Stimulated activated memory B cell treated with anti-CD40 and anti-IgM and Interleukin-4, amounts not matched to agents 10 μg/mL and 1 μg/mL and 100 μg/mL, for 72 hours (primary cell): ENCODE data around the gene MCF2L2.

Experiments used
- ATAC-seq: fragments of 150-1000 bp; cut with Tn5 transposase; 2 replicates; pipeline ENCODE4 v1.10.0; 2021
- H3K27ac Mint-ChIP-seq: one replicate; pipeline ENCODE4 v1.8.0; 2022; ENCODE audit warnings: mild to moderate bottlenecking, mixed read lengths
- H3K27me3 Mint-ChIP-seq: one replicate; pipeline ENCODE4 v1.8.0; 2022; ENCODE audit warnings: mixed read lengths
- H3K36me3 Mint-ChIP-seq: one replicate; pipeline ENCODE4 v1.8.0; 2022; ENCODE audit warnings: mixed read lengths
- H3K4me1 Mint-ChIP-seq: one replicate; pipeline ENCODE4 v1.8.0; 2022; ENCODE audit warnings: mixed read lengths
- H3K4me3 Mint-ChIP-seq: one replicate; pipeline ENCODE4 v1.8.0; 2022; ENCODE audit warnings: mild to moderate bottlenecking, moderate library complexity, mixed read lengths
- H3K9me3 Mint-ChIP-seq: one replicate; pipeline ENCODE4 v1.8.0; 2022; ENCODE audit warnings: mixed read lengths

MCF2L2 gene

DNA sequence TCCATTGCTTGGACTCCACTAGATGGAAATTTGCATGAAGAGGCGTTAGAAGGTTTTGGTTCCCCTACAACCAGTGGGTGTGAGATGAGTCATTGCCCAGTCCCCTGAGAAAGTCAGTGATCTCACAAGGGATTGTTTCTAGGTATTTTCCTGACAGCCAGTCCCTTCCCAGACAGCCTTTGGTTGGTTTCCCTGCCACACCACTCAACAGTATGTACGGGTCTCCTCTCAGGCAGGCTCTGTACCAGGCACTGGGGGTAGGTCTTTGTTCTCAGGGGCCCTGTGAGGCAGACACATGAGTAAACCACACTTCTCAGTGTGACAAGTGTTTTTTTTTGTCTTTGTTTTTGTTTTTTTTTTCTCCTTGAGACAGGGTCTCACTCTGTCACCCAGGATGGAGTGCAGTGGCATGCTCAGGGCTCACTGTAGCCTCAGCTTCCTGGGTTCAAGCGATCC, 269.8 kb downstream of the MCF2L2 start:
- ATAC-seq = peak; percentile 83
- Mint-ChIP-seq H3K27ac (no peak overlapping the region), H3K9me3 (peaks cover 10% of the 10 kb centered on the region), H3K4me1 (peaks cover 38% of the 10 kb centered on the region), H3K36me3 (no peaks in the 10 kb centered on the region), H3K27me3 (peaks cover 67% of the 10 kb centered on the region), H3K4me3 (no peak overlapping the region)

GRCh38 chr3:183158113-183158512, 270.3 kb downstream of the MCF2L2 start:
- H3K36me3 Mint-ChIP-seq = no peaks in the 10 kb centered on the region
- H3K9me3 Mint-ChIP-seq = peaks cover 10% of the 10 kb centered on the region
- no peak overlapping the region for H3K27ac Mint-ChIP-seq
- no peak overlapping the region for H3K4me3 Mint-ChIP-seq
- ATAC-seq = peak; percentile 51
- peaks cover 67% of the 10 kb centered on the region for H3K27me3 Mint-ChIP-seq
- H3K4me1 Mint-ChIP-seq = peaks cover 34% of the 10 kb centered on the region

GRCh38 chr3:183156266-183156665, 272.2 kb downstream of the MCF2L2 start:
- peaks cover 10% of the 10 kb centered on the region for H3K9me3 Mint-ChIP-seq
- no peak overlapping the region for H3K27ac Mint-ChIP-seq
- ATAC-seq = no peak
- H3K36me3 Mint-ChIP-seq = no peaks in the 10 kb centered on the region
- H3K4me1 Mint-ChIP-seq = peaks cover 28% of the 10 kb centered on the region
- H3K4me3 Mint-ChIP-seq = no peak overlapping the region
- H3K27me3 Mint-ChIP-seq = peaks cover 81% of the 10 kb centered on the region

DNA sequence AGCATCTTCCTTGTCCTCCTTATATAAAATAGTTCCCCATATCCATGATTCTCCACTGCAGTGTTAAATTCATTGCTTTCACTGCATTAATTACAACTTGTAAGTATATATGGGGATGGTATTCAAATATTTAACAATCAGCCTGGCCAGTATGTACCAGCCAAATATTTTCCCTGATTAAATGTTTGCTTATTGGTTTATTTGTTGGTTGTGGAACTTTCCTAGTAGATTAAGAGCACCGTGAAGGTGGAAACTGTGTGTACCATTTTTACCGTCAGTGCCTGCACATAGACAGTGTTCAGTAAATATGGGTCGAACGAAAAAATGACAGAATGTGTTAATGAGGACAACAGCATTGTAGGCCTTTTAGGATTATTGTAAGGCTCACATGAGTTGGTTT, 272.9 kb downstream of the MCF2L2 start:
- Mint-ChIP-seq H3K27me3 (peaks cover 89% of the 10 kb centered on the region), H3K27ac (no peak overlapping the region), H3K9me3 (peaks cover 10% of the 10 kb centered on the region), H3K36me3 (no peaks in the 10 kb centered on the region), H3K4me3 (no peak overlapping the region), H3K4me1 (peaks cover 32% of the 10 kb centered on the region)
- no peak for ATAC-seq

GRCh38 chr3:183153210-183153950, 275.0 kb downstream of the MCF2L2 start:
- H3K36me3 Mint-ChIP-seq = no peaks in the 10 kb centered on the region
- H3K4me1 Mint-ChIP-seq = peaks cover 22% of the 10 kb centered on the region
- no peak overlapping the region for H3K27ac Mint-ChIP-seq
- no peak for ATAC-seq
- H3K9me3 Mint-ChIP-seq = peaks cover 6% of the 10 kb centered on the region
- H3K27me3 Mint-ChIP-seq = peaks cover 92% of the 10 kb centered on the region
- no peak overlapping the region for H3K4me3 Mint-ChIP-seq

DNA sequence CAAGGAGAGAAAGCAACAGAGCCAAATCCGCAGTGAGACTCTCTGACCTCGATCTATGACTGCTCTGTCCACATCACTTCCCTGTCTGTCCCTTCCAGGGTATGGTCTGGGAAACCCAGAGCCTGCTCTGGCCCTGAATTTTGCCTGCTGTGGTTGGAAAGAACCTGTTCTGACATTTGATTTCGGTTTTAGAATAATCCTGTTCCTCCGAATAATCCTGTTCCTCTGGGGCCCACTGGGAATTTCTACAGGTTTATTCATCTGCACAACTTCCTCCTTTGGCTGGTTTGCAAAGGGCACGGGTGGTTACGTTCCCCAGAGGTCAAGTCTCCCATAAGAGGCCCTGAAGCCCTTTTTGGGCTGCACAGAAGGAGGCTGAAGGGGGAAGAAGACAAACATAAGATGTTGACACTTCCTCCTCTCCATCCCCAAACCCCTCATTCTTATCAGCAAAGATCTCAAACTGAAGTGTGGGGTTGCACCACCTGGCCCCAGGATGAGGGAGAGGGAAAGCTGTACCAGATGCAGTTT, 276.5 kb downstream of the MCF2L2 start:
- H3K36me3 Mint-ChIP-seq = no peaks in the 10 kb centered on the region
- no peak overlapping the region for H3K27ac Mint-ChIP-seq
- H3K4me1 Mint-ChIP-seq = peaks cover 15% of the 10 kb centered on the region
- no peak overlapping the region for H3K4me3 Mint-ChIP-seq
- peaks cover 95% of the 10 kb centered on the region for H3K27me3 Mint-ChIP-seq
- H3K9me3 Mint-ChIP-seq = peaks cover 3% of the 10 kb centered on the region
- ATAC-seq = peak; percentile 48

- Mint-ChIP-seq H3K9me3 (no peaks in the 10 kb centered on the region), H3K4me1 (peaks cover 15% of the 10 kb centered on the region), H3K27me3 (peaks cover 95% of the 10 kb centered on the region), H3K4me3 (no peak overlapping the region), H3K27ac (no peak overlapping the region), H3K36me3 (no peaks in the 10 kb centered on the region)
- ATAC-seq = no peak
Measured at GRCh38 chr3:183151086-183151485, 277.3 kb downstream of the MCF2L2 start.

GRCh38 chr3:183149915-183150750, 278.3 kb downstream of the MCF2L2 start:
- Mint-ChIP-seq H3K4me1 (peaks cover 15% of the 10 kb centered on the region), H3K9me3 (no peaks in the 10 kb centered on the region), H3K36me3 (no peaks in the 10 kb centered on the region), H3K4me3 (no peak overlapping the region), H3K27me3 (peaks cover 95% of the 10 kb centered on the region), H3K27ac (no peak overlapping the region)
- ATAC-seq = no peak

DNA sequence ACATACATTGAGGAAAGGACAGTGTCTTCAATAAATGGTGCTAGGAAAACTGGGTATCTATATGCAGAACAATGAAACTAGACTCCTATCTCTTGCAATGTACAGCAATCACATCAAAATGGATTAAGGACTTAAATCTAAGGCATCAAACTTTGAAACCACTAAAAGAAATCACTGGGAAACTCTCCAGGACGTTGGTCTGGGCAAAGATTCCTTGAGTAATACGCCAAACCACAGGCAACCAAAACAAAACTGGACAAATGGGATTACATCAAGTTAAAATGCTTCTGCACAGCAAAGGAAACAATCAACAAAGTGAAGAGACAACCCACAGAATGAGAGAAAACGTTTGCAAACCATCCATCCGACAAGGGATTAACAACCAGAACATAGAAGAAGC, 280.4 kb downstream of the MCF2L2 start:
- Mint-ChIP-seq H3K36me3 (no peaks in the 10 kb centered on the region), H3K27ac (no peak overlapping the region), H3K4me1 (peaks cover 21% of the 10 kb centered on the region), H3K4me3 (no peak overlapping the region), H3K27me3 (peaks cover 95% of the 10 kb centered on the region), H3K9me3 (no peaks in the 10 kb centered on the region)
- no peak for ATAC-seq

DNA sequence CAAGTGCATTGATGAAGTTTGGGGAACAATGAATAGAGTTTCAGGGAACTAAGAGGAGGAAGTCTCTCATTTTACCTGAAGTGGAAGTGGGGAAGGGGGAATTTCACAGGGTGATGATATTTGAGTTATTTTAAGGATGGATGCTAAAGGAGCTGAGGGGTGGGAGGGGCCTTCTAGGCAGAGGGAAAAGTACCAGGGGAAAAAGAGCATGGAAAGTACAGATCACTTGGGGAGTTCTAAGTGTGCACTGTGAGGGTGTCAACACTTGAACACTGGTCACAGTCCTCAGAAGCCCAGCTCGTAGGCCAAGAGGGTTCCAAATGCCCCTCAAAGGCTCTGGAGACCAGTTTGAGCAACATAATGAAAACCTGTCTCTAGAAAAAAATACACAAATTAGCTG, 284.1 kb downstream of the MCF2L2 start:
- Mint-ChIP-seq H3K4me3 (no peak overlapping the region), H3K9me3 (no peaks in the 10 kb centered on the region), H3K4me1 (peaks cover 6% of the 10 kb centered on the region), H3K27ac (no peak overlapping the region), H3K36me3 (no peaks in the 10 kb centered on the region), H3K27me3 (peaks cover 72% of the 10 kb centered on the region)
- ATAC-seq = no peak

GRCh38 chr3:183142199-183142598, 286.2 kb downstream of the MCF2L2 start:
- ATAC-seq = no peak
- peaks cover 6% of the 10 kb centered on the region for H3K9me3 Mint-ChIP-seq
- H3K27ac Mint-ChIP-seq = no peak overlapping the region
- H3K36me3 Mint-ChIP-seq = no peaks in the 10 kb centered on the region
- H3K4me1 Mint-ChIP-seq = peaks cover 6% of the 10 kb centered on the region
- H3K27me3 Mint-ChIP-seq = peaks cover 73% of the 10 kb centered on the region
- no peak overlapping the region for H3K4me3 Mint-ChIP-seq

GRCh38 chr3:183134844-183135243, 293.6 kb downstream of the MCF2L2 start:
- H3K27ac Mint-ChIP-seq = no peak overlapping the region
- ATAC-seq = no peak
- H3K4me3 Mint-ChIP-seq = no peak overlapping the region
- no peaks in the 10 kb centered on the region for H3K36me3 Mint-ChIP-seq
- H3K4me1 Mint-ChIP-seq = no peaks in the 10 kb centered on the region
- peaks cover 96% of the 10 kb centered on the region for H3K27me3 Mint-ChIP-seq
- peaks cover 6% of the 10 kb centered on the region for H3K9me3 Mint-ChIP-seq

DNA sequence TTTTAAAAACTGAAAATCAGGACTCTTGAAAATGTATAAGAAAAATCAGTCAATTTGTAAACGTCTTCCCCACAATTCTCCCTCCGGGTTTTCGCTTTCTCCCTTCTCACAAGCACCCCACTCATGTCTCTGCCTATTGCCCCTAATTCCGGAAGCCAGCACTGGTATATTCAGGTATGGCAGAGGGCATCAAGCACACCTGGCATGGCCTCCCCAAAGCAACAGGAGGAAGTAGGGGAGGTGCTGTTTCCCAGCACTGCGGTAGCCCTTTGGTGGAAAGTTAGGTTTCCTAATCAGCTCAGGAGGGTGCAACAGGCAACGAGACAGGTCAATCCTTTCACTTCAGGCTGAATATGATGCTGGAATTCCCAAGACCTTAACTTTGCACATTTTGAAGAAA, 296.0 kb downstream of the MCF2L2 start:
- H3K27ac Mint-ChIP-seq = no peak overlapping the region
- H3K4me1 Mint-ChIP-seq = peaks cover 7% of the 10 kb centered on the region
- no peak overlapping the region for H3K4me3 Mint-ChIP-seq
- peaks cover 10% of the 10 kb centered on the region for H3K9me3 Mint-ChIP-seq
- peaks cover 73% of the 10 kb centered on the region for H3K27me3 Mint-ChIP-seq
- no peak for ATAC-seq
- H3K36me3 Mint-ChIP-seq = peaks cover 11% of the 10 kb centered on the region

DNA sequence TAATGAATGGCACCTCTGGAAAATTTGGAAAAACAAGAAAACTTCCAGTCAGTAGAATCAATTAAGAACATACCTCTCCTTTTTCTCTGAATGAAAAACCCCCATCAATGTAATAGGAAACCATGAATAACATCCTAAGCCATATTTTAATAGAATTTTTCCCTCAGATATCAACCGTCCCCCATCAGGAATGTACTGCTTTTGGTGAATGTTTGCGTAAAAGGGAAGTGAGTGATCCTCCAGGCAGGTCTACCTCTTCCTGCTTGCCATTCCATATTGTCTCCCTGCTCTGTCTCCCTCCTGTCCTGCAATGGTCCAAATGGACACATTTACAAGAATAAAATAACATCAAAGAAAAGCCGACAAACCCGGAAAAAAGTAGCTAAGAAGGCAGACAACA, 296.7 kb downstream of the MCF2L2 start:
- H3K9me3 Mint-ChIP-seq = peaks cover 10% of the 10 kb centered on the region
- H3K27ac Mint-ChIP-seq = no peak overlapping the region
- ATAC-seq = no peak
- H3K4me1 Mint-ChIP-seq = peaks cover 7% of the 10 kb centered on the region
- no peak overlapping the region for H3K4me3 Mint-ChIP-seq
- H3K36me3 Mint-ChIP-seq = peaks cover 11% of the 10 kb centered on the region
- H3K27me3 Mint-ChIP-seq = peaks cover 66% of the 10 kb centered on the region

GRCh38 chr3:183131186-183131725, 297.2 kb downstream of the MCF2L2 start:
- Mint-ChIP-seq H3K36me3 (peaks cover 11% of the 10 kb centered on the region), H3K9me3 (peaks cover 10% of the 10 kb centered on the region), H3K4me1 (peaks cover 7% of the 10 kb centered on the region), H3K27me3 (peaks cover 62% of the 10 kb centered on the region), H3K27ac (no peak overlapping the region), H3K4me3 (no peak overlapping the region)
- no peak for ATAC-seq
